Fibroblast of lung (primary cell): ENCODE measurements around the gene MACROD2. TPM values are rescaled to one million over a fixed set of nuclear protein-coding genes. Genes with fewer than 3 reads are reported as not detected.

Experiments used
- DNase-seq, 2 donors: peaks; one replicate each; pipeline versions ENCODE4 v3.0.0 to v3.0.0-alpha.2; 2010; ENCODE audit warnings: low read depth in 2 of 2
- H2AFZ ChIP-seq: 2 replicates; pipeline ENCODE4 v1.5.1; 2012; ENCODE audit warnings: low read length, control low read depth, inconsistent platforms
- H3K27ac ChIP-seq: 2 replicates; pipeline ENCODE4 v1.5.1; 2011; ENCODE audit warnings: low read length, control low read depth; ENCODE audit not compliant: insufficient read depth
- H3K27me3 ChIP-seq: 2 replicates; pipeline ENCODE4 v1.5.1; 2011; ENCODE audit warnings: mild to moderate bottlenecking, low read length; ENCODE audit not compliant: control insufficient read depth, insufficient read depth
- H3K36me3 ChIP-seq: 2 replicates; pipeline ENCODE4 v1.5.1; 2011; ENCODE audit warnings: low read length; ENCODE audit not compliant: control insufficient read depth, insufficient read depth
- H3K4me1 ChIP-seq: 2 replicates; pipeline ENCODE4 v1.5.1; 2011; ENCODE audit warnings: low read length; ENCODE audit not compliant: control insufficient read depth, insufficient read depth; ENCODE audit errors: extremely low read depth
- H3K4me2 ChIP-seq: 2 replicates; pipeline ENCODE4 v1.5.1; 2011; ENCODE audit warnings: low read length, control low read depth; ENCODE audit not compliant: insufficient read depth; ENCODE audit errors: extremely low read depth
- H3K4me3 ChIP-seq, 4 experiments: fragments of 200-600 bp in 1 of 4; sonication (generic) in 1 of 4; replicated peaks in 1 of 4; 2 replicates each; pipeline ENCODE4 v1.5.1; 2011 to 2016; ENCODE audit warnings: low read length in 4 of 4, low read depth in 3 of 4, mild to moderate bottlenecking in 3 of 4, control low read depth in 2 of 4, inconsistent platforms in 1 of 4, mixed read lengths in 1 of 4; ENCODE audit not compliant: insufficient read depth in 1 of 4; ENCODE audit errors: control extremely low read depth in 1 of 4
- H3K79me2 ChIP-seq: 2 replicates; pipeline ENCODE4 v1.5.1; 2012; ENCODE audit warnings: mild to moderate bottlenecking, low read length, inconsistent platforms; ENCODE audit not compliant: control insufficient read depth, insufficient read depth
- H3K9ac ChIP-seq: 2 replicates; pipeline ENCODE4 v1.5.1; 2011; ENCODE audit warnings: mild to moderate bottlenecking, low read length, control low read depth; ENCODE audit not compliant: insufficient read depth
- H3K9me3 ChIP-seq: 2 replicates; pipeline ENCODE4 v1.5.1; 2012; ENCODE audit warnings: low read depth, low read length; ENCODE audit not compliant: control insufficient read depth, insufficient read depth
- H4K20me1 ChIP-seq: 2 replicates; pipeline ENCODE4 v1.5.1; 2011; ENCODE audit warnings: low read length; ENCODE audit not compliant: control insufficient read depth, insufficient read depth; ENCODE audit errors: extremely low read depth
- EZH2 ChIP-seq: IDR thresholded peaks from 2 replicates; pipeline ENCODE4 v1.5.1; 2012; ENCODE audit warnings: low read length, control low read depth, mild to moderate bottlenecking; ENCODE audit errors: missing control alignments
- polyA plus RNA-seq, 2 donors: library from polyadenylated mRNA; depleted of rRNA in 1 of 2; stranded (reverse) in 1 of 2; unstranded in 1 of 2; fragments of >200 nt; gene quantifications; 2 replicates each; pipeline ENCODE4 v1.2.1, GENCODE V29; 2011 to 2012; ENCODE audit warnings: missing spikeins in 1 of 2
- total RNA-seq: library from RNA; depleted of rRNA; stranded (reverse); fragments of >200 nt; gene quantifications from 2 replicates; pipeline ENCODE4 v1.2.1, GENCODE V29; 2014
- TF ChIP-seq, protein P1 (sequence below), 2 donors: IDR thresholded peaks in 1 of 2; conservative IDR thresholded peaks in 1 of 2; 1 replicate in 1 of 2; 2 replicates in 1 of 2; pipeline ENCODE4 v1.5.1; 2011 to 2012; ENCODE audit warnings: low read length in 2 of 2, control low read depth in 1 of 2, inconsistent platforms in 1 of 2, low read depth in 1 of 2, mild to moderate bottlenecking in 1 of 2

The MACROD2 gene
- total and polyA plus RNA-seq, 2 donors (not counting 1 experiment from before 2014, with no cell fraction given), result 0.54 to 1.7 TPM

DNA sequence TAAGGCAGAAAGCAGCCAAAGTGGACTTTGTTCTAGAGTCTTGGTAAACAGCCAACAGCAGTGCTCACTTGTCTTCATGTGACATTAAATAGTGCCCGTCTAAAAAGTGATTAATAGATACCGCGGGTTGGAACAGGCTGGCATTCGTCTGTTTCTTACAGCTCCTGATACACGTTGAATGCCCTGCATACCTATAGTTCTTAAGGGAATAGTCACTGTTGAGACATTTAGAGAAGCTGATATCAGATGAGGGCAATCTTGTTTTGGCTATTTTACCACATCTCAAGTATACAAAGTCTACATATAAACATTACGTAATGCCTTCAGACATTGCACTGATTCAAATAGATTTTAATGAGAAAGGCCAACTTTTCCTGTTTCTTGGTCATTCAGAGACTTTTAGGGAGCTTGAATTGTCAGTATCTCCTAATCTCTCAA lies 717.0 kb downstream of the MACROD2 start:
- no peaks in the 10 kb centered on the region for H3K36me3 ChIP-seq
- no peaks in the 10 kb centered on the region for H3K9me3 ChIP-seq
- H2AFZ ChIP-seq, result no peak overlapping the region
- H3K79me2 ChIP-seq, result no peaks in the 10 kb centered on the region
- H4K20me1 ChIP-seq, result no peaks in the 10 kb centered on the region
- H3K4me1 ChIP-seq, result peaks cover 3% of the 10 kb centered on the region
- peak; percentile 74 to 85 for DNase-seq
- no peak overlapping the region for H3K27ac ChIP-seq
- H3K27me3 ChIP-seq, result no peaks in the 10 kb centered on the region
- no peak overlapping the region for H3K9ac ChIP-seq
- H3K4me3 ChIP-seq, result no peak overlapping the region
- H3K4me2 ChIP-seq, result no peak overlapping the region
- TF ChIP-seq, protein P1, sequence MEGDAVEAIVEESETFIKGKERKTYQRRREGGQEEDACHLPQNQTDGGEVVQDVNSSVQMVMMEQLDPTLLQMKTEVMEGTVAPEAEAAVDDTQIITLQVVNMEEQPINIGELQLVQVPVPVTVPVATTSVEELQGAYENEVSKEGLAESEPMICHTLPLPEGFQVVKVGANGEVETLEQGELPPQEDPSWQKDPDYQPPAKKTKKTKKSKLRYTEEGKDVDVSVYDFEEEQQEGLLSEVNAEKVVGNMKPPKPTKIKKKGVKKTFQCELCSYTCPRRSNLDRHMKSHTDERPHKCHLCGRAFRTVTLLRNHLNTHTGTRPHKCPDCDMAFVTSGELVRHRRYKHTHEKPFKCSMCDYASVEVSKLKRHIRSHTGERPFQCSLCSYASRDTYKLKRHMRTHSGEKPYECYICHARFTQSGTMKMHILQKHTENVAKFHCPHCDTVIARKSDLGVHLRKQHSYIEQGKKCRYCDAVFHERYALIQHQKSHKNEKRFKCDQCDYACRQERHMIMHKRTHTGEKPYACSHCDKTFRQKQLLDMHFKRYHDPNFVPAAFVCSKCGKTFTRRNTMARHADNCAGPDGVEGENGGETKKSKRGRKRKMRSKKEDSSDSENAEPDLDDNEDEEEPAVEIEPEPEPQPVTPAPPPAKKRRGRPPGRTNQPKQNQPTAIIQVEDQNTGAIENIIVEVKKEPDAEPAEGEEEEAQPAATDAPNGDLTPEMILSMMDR (conservative IDR thresholded peaks at IDR 0.05 in 1 of 2, IDR thresholded peaks at IDR 0.05 in 1 of 2; ENCODE audit: low read depth in 1 of 2, low read length in 2 of 2), result no peak
- TF ChIP-seq EZH2, result no peak

DNA sequence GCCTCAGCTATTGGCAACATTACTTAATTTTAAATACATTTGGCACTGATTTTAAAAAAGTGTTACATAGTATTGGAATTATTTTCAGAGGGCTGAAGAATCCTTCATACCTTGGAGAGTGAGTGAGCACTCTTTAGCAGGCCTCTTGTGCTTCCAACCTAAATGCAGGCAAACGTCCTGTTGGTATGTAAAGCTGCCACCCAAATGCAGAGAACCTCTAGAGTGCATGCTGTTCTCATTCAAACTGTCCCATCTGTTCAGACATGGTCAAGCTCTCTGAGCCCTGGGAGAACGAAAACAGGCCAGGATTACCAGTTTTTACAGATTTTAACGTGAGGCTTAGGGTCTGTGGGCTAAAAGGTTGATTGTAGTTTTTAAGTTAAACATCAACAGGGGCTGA lies 720.1 kb downstream of the MACROD2 start:
- H3K9me3 ChIP-seq, result no peaks in the 10 kb centered on the region
- TF ChIP-seq, protein P1 (conservative IDR thresholded peaks at IDR 0.05 in 1 of 2, IDR thresholded peaks at IDR 0.05 in 1 of 2; ENCODE audit: low read depth in 1 of 2, low read length in 2 of 2), result no peak
- TF ChIP-seq EZH2, result no peak
- peaks cover 3% of the 10 kb centered on the region for H3K4me1 ChIP-seq
- no peaks in the 10 kb centered on the region for H3K79me2 ChIP-seq
- H3K36me3 ChIP-seq, result no peaks in the 10 kb centered on the region
- H3K9ac ChIP-seq, result no peak overlapping the region
- H3K27ac ChIP-seq, result no peak overlapping the region
- no peaks in the 10 kb centered on the region for H3K27me3 ChIP-seq
- H4K20me1 ChIP-seq, result no peaks in the 10 kb centered on the region
- no peak overlapping the region for H3K4me3 ChIP-seq
- no peak overlapping the region for H3K4me2 ChIP-seq
- H2AFZ ChIP-seq, result no peak overlapping the region
- DNase-seq, result no peak

DNA sequence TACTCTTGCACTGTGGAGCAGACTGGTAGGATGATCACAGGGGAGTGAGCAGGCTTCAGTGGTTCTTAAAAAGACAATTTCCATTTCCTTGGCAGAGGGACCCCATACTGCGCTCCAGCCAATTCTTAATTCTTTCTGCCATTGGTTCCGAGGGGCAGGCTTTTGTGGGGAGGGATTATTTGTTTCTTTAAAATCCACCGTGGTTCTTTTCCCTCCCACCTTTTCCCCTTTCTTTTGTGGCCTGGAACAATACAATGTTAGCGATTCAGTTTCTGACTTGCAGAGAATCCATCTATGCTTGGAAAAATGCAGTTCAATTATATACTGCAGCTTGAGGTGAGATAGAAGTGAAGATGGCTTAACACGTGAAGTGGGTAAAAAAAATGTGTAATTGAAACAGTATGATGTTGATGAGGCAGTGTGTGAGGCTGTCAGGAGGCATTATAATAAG lies 721.1 kb downstream of the MACROD2 start:
- H3K9ac ChIP-seq, result no peak overlapping the region
- H3K9me3 ChIP-seq, result no peaks in the 10 kb centered on the region
- no peak overlapping the region for H3K27ac ChIP-seq
- no peaks in the 10 kb centered on the region for H3K36me3 ChIP-seq
- H3K4me3 ChIP-seq, result no peak overlapping the region
- H4K20me1 ChIP-seq, result no peaks in the 10 kb centered on the region
- H3K4me2 ChIP-seq, result no peak overlapping the region
- no peaks in the 10 kb centered on the region for H3K27me3 ChIP-seq
- H2AFZ ChIP-seq, result no peak overlapping the region
- no peak for TF ChIP-seq EZH2
- TF ChIP-seq, protein P1 (conservative IDR thresholded peaks at IDR 0.05 in 1 of 2, IDR thresholded peaks at IDR 0.05 in 1 of 2; ENCODE audit: low read depth in 1 of 2, low read length in 2 of 2), result no peak
- H3K79me2 ChIP-seq, result no peaks in the 10 kb centered on the region
- no peak for DNase-seq
- peaks cover 3% of the 10 kb centered on the region for H3K4me1 ChIP-seq
